H1 (cell line): Measurements from ENCODE around the gene CDH19. TPM values are rescaled to one million over a fixed set of nuclear protein-coding genes. Genes with fewer than 3 reads are reported as not detected.

Source experiments
- CTCF ChIA-PET: fragments of 300-600 bp; sonication (Branson Sonifier 250); formaldehyde crosslinking; loops from one replicate; lab custom pipeline; 2021; ENCODE audit not compliant: partially characterized antibody; lab: Charles Lee
- POLR2A ChIA-PET: fragments of 300-600 bp; sonication (Branson Sonifier 250); formaldehyde crosslinking; loops from one replicate; lab custom pipeline; 2021; ENCODE audit warnings: inconsistent platforms; ENCODE audit not compliant: partially characterized antibody; lab: Charles Lee
- DNase-seq, 2 experiments: peaks; one replicate each; pipeline versions ENCODE4 v3.0.0 to v3.0.0-alpha.2; 2010 to 2022; ENCODE audit warnings: low spot score in 2 of 2, low read depth in 1 of 2, mixed read lengths in 1 of 2
- FAIRE-seq: peaks from 2 replicates; lab custom pipeline; 2011; peaks lifted over from hg19 to GRCh38; lab: Jason Lieb, UNC
- H2AFZ ChIP-seq: 2 replicates; pipeline ENCODE4 v1.8.1; 2012; ENCODE audit warnings: low read length, inconsistent platforms
- H2AK5ac ChIP-seq: 2 replicates; pipeline ENCODE4 v1.6.1; 2013; ENCODE audit warnings: low read depth, low read length
- H2BK120ac ChIP-seq: replicated peaks from 2 replicates; pipeline ENCODE3; 2013; ENCODE audit warnings: low read depth, low read length, inconsistent platforms
- H2BK12ac ChIP-seq: 2 replicates; pipeline ENCODE4 v1.6.1; 2013; ENCODE audit warnings: low read depth, low read length
- H2BK15ac ChIP-seq: 2 replicates; pipeline ENCODE4 v1.6.1; 2013; ENCODE audit warnings: low read length
- H2BK20ac ChIP-seq: 2 replicates; pipeline ENCODE4 v1.6.1; 2013; ENCODE audit warnings: low read length
- H2BK5ac ChIP-seq: 2 replicates; pipeline ENCODE4 v1.6.1; 2013; ENCODE audit warnings: low read depth, low read length
- H3K14ac ChIP-seq: 2 replicates; pipeline ENCODE4 v1.6.1; 2013; ENCODE audit warnings: inconsistent platforms; ENCODE audit not compliant: insufficient read length
- H3K18ac ChIP-seq: 2 replicates; pipeline ENCODE4 v1.6.1; 2013; ENCODE audit warnings: low read length; ENCODE audit errors: extremely low read depth
- H3K23ac ChIP-seq: 2 replicates; pipeline ENCODE4 v1.6.1; 2013; ENCODE audit warnings: inconsistent platforms; ENCODE audit not compliant: insufficient read length
- H3K23me2 ChIP-seq: 2 replicates; pipeline ENCODE4 v1.6.1; 2013; ENCODE audit warnings: low read depth, low read length
- H3K27ac ChIP-seq: 2 replicates; pipeline ENCODE4 v1.6.1; 2011; ENCODE audit warnings: low read depth, low read length, inconsistent platforms
- H3K27me3 ChIP-seq, 4 experiments: replicated peaks in 1 of 4; 1 replicate in 1 of 4; 2 replicates in 3 of 4; pipeline versions ENCODE4 v1.6.1 to v1.8.1; 2011 to 2013; ENCODE audit warnings: low read length in 3 of 4, mild to moderate bottlenecking in 3 of 4, inconsistent platforms in 2 of 4, mixed read lengths in 2 of 4, moderate library complexity in 1 of 4; ENCODE audit not compliant: control insufficient read depth in 3 of 4, insufficient read depth in 3 of 4; ENCODE audit errors: extremely low read depth in 1 of 4
- H3K36me3 ChIP-seq, 4 experiments: 2 replicates each; pipeline versions ENCODE4 v1.6.1 to v1.8.1; 2011 to 2013; ENCODE audit warnings: mild to moderate bottlenecking in 4 of 4, low read length in 3 of 4, moderate library complexity in 2 of 4, control low read depth in 1 of 4, inconsistent platforms in 1 of 4; ENCODE audit not compliant: insufficient read depth in 4 of 4, control insufficient read depth in 2 of 4
- H3K4ac ChIP-seq: replicated peaks from 2 replicates; pipeline ENCODE3; 2013; ENCODE audit warnings: low read length, low read depth, mixed read lengths, inconsistent platforms; ENCODE audit not compliant: insufficient read length
- H3K4me1 ChIP-seq, 4 experiments: replicated peaks in 1 of 4; 1 replicate in 1 of 4; 2 replicates in 3 of 4; pipeline versions ENCODE4 v1.6.1 to v1.8.1; 2011 to 2013; ENCODE audit warnings: low read length in 3 of 4, inconsistent platforms in 2 of 4, mixed read lengths in 1 of 4; ENCODE audit not compliant: insufficient read depth in 4 of 4, control insufficient read depth in 3 of 4
- H3K4me2 ChIP-seq, 2 experiments: 2 replicates each; pipeline versions ENCODE4 v1.6.1 to v1.8.1; 2011 to 2013; ENCODE audit warnings: low read depth in 2 of 2, low read length in 2 of 2, control low read depth in 1 of 2, inconsistent platforms in 1 of 2, mild to moderate bottlenecking in 1 of 2; ENCODE audit not compliant: insufficient read depth in 1 of 2
- H3K4me3 ChIP-seq, 4 experiments: fragments of 200-600, 300-600 bp in 1 of 4; sonication (generic), shearing (Covaris generic), sonication (Bioruptor Twin) in 1 of 4; 2 replicates each; pipeline versions ENCODE4 v1.5.1 to v1.8.1; 2011 to 2016; ENCODE audit warnings: low read length in 4 of 4, low read depth in 3 of 4, control low read depth in 2 of 4, inconsistent platforms in 2 of 4, mild to moderate bottlenecking in 2 of 4, mixed read lengths in 1 of 4, moderate library complexity in 1 of 4; ENCODE audit not compliant: insufficient read depth in 2 of 4; ENCODE audit errors: extremely low read depth in 1 of 4
- H3K56ac ChIP-seq: replicated peaks from 2 replicates; pipeline ENCODE3; 2013; ENCODE audit warnings: low read depth, mild to moderate bottlenecking, mixed read lengths, low read length, inconsistent platforms; ENCODE audit not compliant: insufficient read length
- H3K79me1 ChIP-seq: 2 replicates; pipeline ENCODE4 v1.6.1; 2013; ENCODE audit warnings: low read depth, low read length, control low read depth
- H3K79me2 ChIP-seq, 2 experiments: 2 replicates each; pipeline versions ENCODE4 v1.6.1 to v1.8.1; 2012 to 2013; ENCODE audit warnings: low read length in 2 of 2, mild to moderate bottlenecking in 2 of 2, inconsistent platforms in 1 of 2; ENCODE audit not compliant: insufficient read depth in 2 of 2, control insufficient read depth in 1 of 2
- H3K9ac ChIP-seq, 4 experiments: replicated peaks in 1 of 4; 1 replicate in 1 of 4; 2 replicates in 3 of 4; pipeline versions ENCODE4 v1.6.1 to v1.8.1; 2011 to 2013; ENCODE audit warnings: low read depth in 3 of 4, low read length in 3 of 4, control low read depth in 2 of 4, mild to moderate bottlenecking in 2 of 4, moderate library complexity in 2 of 4, inconsistent platforms in 1 of 4; ENCODE audit errors: extremely low read depth in 1 of 4
- H3K9me3 ChIP-seq, 2 experiments: 2 replicates each; pipeline versions ENCODE4 v1.6.1 to v1.8.1; 2012 to 2013; ENCODE audit warnings: mild to moderate bottlenecking in 2 of 2, moderate library complexity in 2 of 2, control low read depth in 1 of 2, inconsistent platforms in 1 of 2, low read depth in 1 of 2, low read length in 1 of 2, mixed read lengths in 1 of 2; ENCODE audit not compliant: insufficient read depth in 2 of 2
- H4K20me1 ChIP-seq, 2 experiments: replicated peaks in 1 of 2; 2 replicates each; pipeline versions ENCODE3 to v1.8.1; 2011 to 2013; ENCODE audit warnings: inconsistent platforms in 2 of 2, low read length in 2 of 2, mild to moderate bottlenecking in 1 of 2; ENCODE audit not compliant: insufficient read depth in 2 of 2, control insufficient read depth in 1 of 2
- H4K5ac ChIP-seq: 2 replicates; pipeline ENCODE4 v1.6.1; 2013; ENCODE audit warnings: low read length, low read depth, mixed read lengths, inconsistent platforms; ENCODE audit not compliant: insufficient read length
- H4K8ac ChIP-seq: 2 replicates; pipeline ENCODE4 v1.8.0; 2013; ENCODE audit warnings: mild to moderate bottlenecking, moderate library complexity, low read length, inconsistent platforms; ENCODE audit not compliant: insufficient read depth; ENCODE audit errors: extremely low read depth
- H4K91ac ChIP-seq: replicated peaks from 2 replicates; pipeline ENCODE3; 2013; ENCODE audit warnings: low read length, mixed read lengths, inconsistent platforms; ENCODE audit not compliant: insufficient read length
- SP1 ChIP-seq: IDR thresholded peaks from 2 replicates; pipeline ENCODE4 v1.6.1; 2011; ENCODE audit warnings: low read depth, low read length
- polyA plus RNA-seq, 7 experiments: library from polyadenylated mRNA; depleted of rRNA in 3 of 7; stranded (reverse) in 5 of 7; unstranded in 2 of 7; fragments of >200 nt in 5 of 7; fragments of 200-250 nt in 2 of 7; gene quantifications; 1 replicate in 5 of 7; 2 replicates in 1 of 7; 4 replicates in 1 of 7; pipeline versions ENCODE4 v1.2.1 to v1.2.3, GENCODE V29; 2011 to 2013; ENCODE audit warnings: missing spikeins in 2 of 7, mixed read lengths in 2 of 7
- total RNA-seq: library from RNA; stranded (reverse); fragmentation: NEBNext Ultra II Directional; extraction: Animal tissue kit (Norgen Biotek cat#: 25700); gene quantifications from 2 replicates; pipeline ENCODE4 v1.2.1, GENCODE V29; 2021

Gene CDH19
- total and polyA plus RNA-seq, 2 of the 8 experiments (the other 6 are each of a cell fraction or from before 2014, with no cell fraction given): not detected

- Histone ChIP-seq H3K23ac (no peak overlapping the region), H3K4me2 (no peak overlapping the region), H2AK5ac (no peak overlapping the region), H3K14ac (no peak overlapping the region), H3K4me3 (no peak overlapping the region), H3K27me3 (no peaks in the 10 kb centered on the region), H4K8ac (no peak overlapping the region), H3K9ac (no peak overlapping the region), H4K20me1 (no peaks in the 10 kb centered on the region), H3K4me1 (no peaks in the 10 kb centered on the region), H2BK15ac (no peak overlapping the region), H3K56ac (no peak overlapping the region), H3K79me2 (no peaks in the 10 kb centered on the region), H4K5ac (no peak overlapping the region), H3K36me3 (no peaks in the 10 kb centered on the region), H3K4ac (no peak overlapping the region), H3K23me2 (no peaks in the 10 kb centered on the region), H2BK120ac (no peak overlapping the region), H4K91ac (no peak overlapping the region), H2AFZ (no peak overlapping the region), H3K18ac (no peak overlapping the region), H2BK12ac (no peak overlapping the region), H3K27ac (no peak overlapping the region), H2BK20ac (no peak overlapping the region), H2BK5ac (no peak overlapping the region), H3K79me1 (no peaks in the 10 kb centered on the region), H3K9me3 (no peaks in the 10 kb centered on the region)
- FAIRE-seq (no peak), DNase-seq (no peak)
- ChIA-PET CTCF (interaction anchor here (3.7 kb wide), 1 partner anchor 34 kb away, joined by 10 read pairs; no protein-coding TSS in a partner anchor), POLR2A (no interaction called here)
- TF ChIP-seq SP1: no peak
These were observed 21.7 kb downstream of the CDH19 start for GRCh38 chr18:66582211-66582610.
